Measurements from ENCODE around the gene NSUN2.

DNA sequence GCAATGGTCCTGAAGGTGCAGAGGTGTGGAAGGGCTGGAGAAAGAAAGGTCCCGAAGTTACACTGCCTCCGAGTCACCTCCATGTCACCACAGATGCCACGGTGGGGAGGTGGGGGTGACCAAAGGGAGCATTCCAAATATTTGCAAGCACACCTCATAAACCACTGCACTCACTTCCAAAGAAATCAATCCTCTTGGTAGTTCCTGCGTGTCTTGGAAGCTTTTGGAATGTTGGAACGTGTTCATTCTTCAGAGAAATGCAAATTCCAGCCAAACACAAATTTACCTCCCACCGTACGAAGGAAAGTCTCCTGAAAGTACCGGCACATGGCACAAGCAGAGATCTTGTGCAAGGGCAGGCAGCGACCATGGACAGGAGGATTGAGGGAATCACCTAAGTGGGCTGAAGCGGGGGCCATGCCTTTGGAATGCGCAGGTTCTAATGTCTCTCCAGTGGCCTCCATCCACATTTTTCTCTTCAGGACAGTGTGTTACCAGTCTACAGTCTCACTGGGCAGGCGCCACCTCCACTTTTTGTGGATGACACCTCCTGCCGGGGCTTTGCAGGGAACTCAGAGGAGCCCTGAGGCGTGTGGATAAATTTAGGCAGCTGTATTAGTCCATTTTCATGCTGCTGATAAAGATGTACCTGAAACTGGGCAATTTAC is 54.0 kb downstream of the NSUN2 start:
- TF ChIP-seq POLR2A (IDR thresholded peaks at IDR 0.05): no peak
- TF ChIP-seq, protein P1, sequence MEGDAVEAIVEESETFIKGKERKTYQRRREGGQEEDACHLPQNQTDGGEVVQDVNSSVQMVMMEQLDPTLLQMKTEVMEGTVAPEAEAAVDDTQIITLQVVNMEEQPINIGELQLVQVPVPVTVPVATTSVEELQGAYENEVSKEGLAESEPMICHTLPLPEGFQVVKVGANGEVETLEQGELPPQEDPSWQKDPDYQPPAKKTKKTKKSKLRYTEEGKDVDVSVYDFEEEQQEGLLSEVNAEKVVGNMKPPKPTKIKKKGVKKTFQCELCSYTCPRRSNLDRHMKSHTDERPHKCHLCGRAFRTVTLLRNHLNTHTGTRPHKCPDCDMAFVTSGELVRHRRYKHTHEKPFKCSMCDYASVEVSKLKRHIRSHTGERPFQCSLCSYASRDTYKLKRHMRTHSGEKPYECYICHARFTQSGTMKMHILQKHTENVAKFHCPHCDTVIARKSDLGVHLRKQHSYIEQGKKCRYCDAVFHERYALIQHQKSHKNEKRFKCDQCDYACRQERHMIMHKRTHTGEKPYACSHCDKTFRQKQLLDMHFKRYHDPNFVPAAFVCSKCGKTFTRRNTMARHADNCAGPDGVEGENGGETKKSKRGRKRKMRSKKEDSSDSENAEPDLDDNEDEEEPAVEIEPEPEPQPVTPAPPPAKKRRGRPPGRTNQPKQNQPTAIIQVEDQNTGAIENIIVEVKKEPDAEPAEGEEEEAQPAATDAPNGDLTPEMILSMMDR (IDR thresholded peaks at IDR 0.05): no peak
